ENCODE data around the gene PMVK. TPM values are rescaled to one million over a fixed set of nuclear protein-coding genes. Genes with fewer than 3 reads are reported as not detected.
"Not testable (repeated sequence)": the region's sequence is repeated elsewhere in the genome, so short reads cannot be mapped to it uniquely, and the experiment has no call there.

The PMVK gene
- polyA plus RNA-seq, 4 donors, result 44.8 to 120 (median 76.0) TPM

GRCh38 chr1:154908129-154908528 is 28.4 kb downstream of the PMVK start:
- H3K4me3 ChIP-seq (ENCODE audit: low read depth in 1 of 3, low read length in 3 of 3); H3K4me1 ChIP-seq (ENCODE audit: control insufficient read depth in 3 of 3, insufficient read depth in 2 of 3, low read depth in 1 of 3, low read length in 2 of 3); FAIRE-seq; H3K27me3 ChIP-seq (ENCODE audit: control insufficient read depth in 3 of 3, insufficient read depth in 3 of 3, low read length in 3 of 3); H3K36me3 ChIP-seq (ENCODE audit: control insufficient read depth in 3 of 3, insufficient read depth in 2 of 3, low read depth in 1 of 3, low read length in 3 of 3): not testable (repeated sequence)
- peak in 1 of 2 donors; percentile 68 for DNase-seq
- WGBS, 3 donors, result 19 to 59% (median 48%) methylated on average over 3 of the region's 3 CpGs
- peak overlapping the region in 1 of 3 donors; percentile 28 for H3K27ac ChIP-seq (ENCODE audit: low read depth in 1 of 3, low read length in 2 of 3)
- peaks cover 0 to 21% of the 10 kb centered on the region in 2 donors for H3K9me3 ChIP-seq (ENCODE audit: control insufficient read depth in 2 of 2, insufficient read depth in 1 of 2, low read depth in 1 of 2, low read length in 1 of 2)

- Histone ChIP-seq H3K36me3 (ENCODE audit: control insufficient read depth in 3 of 3, insufficient read depth in 2 of 3, low read depth in 1 of 3, low read length in 3 of 3) (no peaks in the 10 kb centered on the region), H3K27ac (ENCODE audit: low read depth in 1 of 3, low read length in 2 of 3) (no peak overlapping the region)
- peak; percentile 38 to 69 for DNase-seq
These were observed 29.9 kb downstream of the PMVK start for GRCh38 chr1:154906621-154907081.

GRCh38 chr1:154902938-154903566 is 33.5 kb downstream of the PMVK start:
- no peak overlapping the region for H3K27ac ChIP-seq (ENCODE audit: low read depth in 1 of 3, low read length in 2 of 3)
- WGBS, 3 donors, result 35 to 66% (median 41%) methylated on average over 3 of the region's 3 CpGs
- H3K9me3 ChIP-seq (ENCODE audit: control insufficient read depth in 2 of 2, insufficient read depth in 1 of 2, low read depth in 1 of 2, low read length in 1 of 2), result peaks cover 0 to 9% of the 10 kb centered on the region in 2 donors
- no peaks in the 10 kb centered on the region for H3K36me3 ChIP-seq (ENCODE audit: control insufficient read depth in 3 of 3, insufficient read depth in 2 of 3, low read depth in 1 of 3, low read length in 3 of 3)
- no peaks in the 10 kb centered on the region for H3K27me3 ChIP-seq (ENCODE audit: control insufficient read depth in 3 of 3, insufficient read depth in 3 of 3, low read length in 3 of 3)
- FAIRE-seq (no peak), DNase-seq (no peak)
- no peak overlapping the region for H3K4me3 ChIP-seq (ENCODE audit: low read depth in 1 of 3, low read length in 3 of 3)
- H3K4me1 ChIP-seq (ENCODE audit: control insufficient read depth in 3 of 3, insufficient read depth in 2 of 3, low read depth in 1 of 3, low read length in 2 of 3), result no peaks in the 10 kb centered on the region

More at GRCh38 chr1:154906621-154907081, 29.9 kb downstream of the PMVK start:
- H3K27me3 ChIP-seq (ENCODE audit: control insufficient read depth in 3 of 3, insufficient read depth in 3 of 3, low read length in 3 of 3), result no peaks in the 10 kb centered on the region
- 69 to 84% (median 69%) methylated on average over 7 of the region's 7 CpGs for WGBS, 3 donors
- no peak overlapping the region for H3K4me3 ChIP-seq (ENCODE audit: low read depth in 1 of 3, low read length in 3 of 3)
- peaks cover 0 to 21% of the 10 kb centered on the region in 2 donors for H3K9me3 ChIP-seq (ENCODE audit: control insufficient read depth in 2 of 2, insufficient read depth in 1 of 2, low read depth in 1 of 2, low read length in 1 of 2)
- no peaks in the 10 kb centered on the region for H3K4me1 ChIP-seq (ENCODE audit: control insufficient read depth in 3 of 3, insufficient read depth in 2 of 3, low read depth in 1 of 3, low read length in 2 of 3)
- no peak for FAIRE-seq

GRCh38 chr1:154901591-154901990 is 34.9 kb downstream of the PMVK start:
- no peak overlapping the region for H3K4me3 ChIP-seq (ENCODE audit: low read depth in 1 of 3, low read length in 3 of 3)
- WGBS, 3 donors, result 33 to 84% (median 84%) methylated on average over 1 of the region's 1 CpG
- FAIRE-seq, result no peak
- H3K36me3 ChIP-seq (ENCODE audit: control insufficient read depth in 3 of 3, insufficient read depth in 2 of 3, low read depth in 1 of 3, low read length in 3 of 3), result no peaks in the 10 kb centered on the region
- H3K27ac ChIP-seq (ENCODE audit: low read depth in 1 of 3, low read length in 2 of 3), result no peak overlapping the region
- DNase-seq, result no peak
- H3K9me3 ChIP-seq (ENCODE audit: control insufficient read depth in 2 of 2, insufficient read depth in 1 of 2, low read depth in 1 of 2, low read length in 1 of 2), result no peaks in the 10 kb centered on the region
- peaks cover 0 to 3% (median 0%) of the 10 kb centered on the region in 3 donors for H3K27me3 ChIP-seq (ENCODE audit: control insufficient read depth in 3 of 3, insufficient read depth in 3 of 3, low read length in 3 of 3)
- H3K4me1 ChIP-seq (ENCODE audit: control insufficient read depth in 3 of 3, insufficient read depth in 2 of 3, low read depth in 1 of 3, low read length in 2 of 3), result no peaks in the 10 kb centered on the region

GRCh38 chr1:154899041-154899440 is 37.5 kb downstream of the PMVK start:
- Histone ChIP-seq H3K4me1 (ENCODE audit: control insufficient read depth in 3 of 3, insufficient read depth in 2 of 3, low read depth in 1 of 3, low read length in 2 of 3) (no peaks in the 10 kb centered on the region), H3K36me3 (ENCODE audit: control insufficient read depth in 3 of 3, insufficient read depth in 2 of 3, low read depth in 1 of 3, low read length in 3 of 3) (no peaks in the 10 kb centered on the region), H3K27me3 (ENCODE audit: control insufficient read depth in 3 of 3, insufficient read depth in 3 of 3, low read length in 3 of 3) (peaks cover 0 to 3% (median 0%) of the 10 kb centered on the region in 3 donors), H3K4me3 (ENCODE audit: low read depth in 1 of 3, low read length in 3 of 3) (no peak overlapping the region), H3K27ac (ENCODE audit: low read depth in 1 of 3, low read length in 2 of 3) (no peak overlapping the region), H3K9me3 (ENCODE audit: control insufficient read depth in 2 of 2, insufficient read depth in 1 of 2, low read depth in 1 of 2, low read length in 1 of 2) (no peaks in the 10 kb centered on the region)
- no peak for FAIRE-seq
- WGBS, 3 donors, result 92 to 94% (median 92%) methylated on average over 6 of the region's 6 CpGs
- DNase-seq, result no peak

- Histone ChIP-seq H3K27me3 (ENCODE audit: control insufficient read depth in 3 of 3, insufficient read depth in 3 of 3, low read length in 3 of 3) (peaks cover 0 to 3% (median 0%) of the 10 kb centered on the region in 3 donors), H3K27ac (ENCODE audit: low read depth in 1 of 3, low read length in 2 of 3) (no peak overlapping the region), H3K4me1 (ENCODE audit: control insufficient read depth in 3 of 3, insufficient read depth in 2 of 3, low read depth in 1 of 3, low read length in 2 of 3) (no peaks in the 10 kb centered on the region), H3K36me3 (ENCODE audit: control insufficient read depth in 3 of 3, insufficient read depth in 2 of 3, low read depth in 1 of 3, low read length in 3 of 3) (no peaks in the 10 kb centered on the region), H3K4me3 (ENCODE audit: low read depth in 1 of 3, low read length in 3 of 3) (no peak overlapping the region), H3K9me3 (ENCODE audit: control insufficient read depth in 2 of 2, insufficient read depth in 1 of 2, low read depth in 1 of 2, low read length in 1 of 2) (no peaks in the 10 kb centered on the region)
- FAIRE-seq (no peak), DNase-seq (no peak)
- WGBS, 3 donors, result 73 to 77% (median 73%) methylated on average over 10 of the region's 10 CpGs
These were observed 39.7 kb downstream of the PMVK start for GRCh38 chr1:154896771-154897286.

GRCh38 chr1:154895798-154896197 is 40.7 kb downstream of the PMVK start:
- Histone ChIP-seq H3K36me3 (ENCODE audit: control insufficient read depth in 3 of 3, insufficient read depth in 2 of 3, low read depth in 1 of 3, low read length in 3 of 3) (no peaks in the 10 kb centered on the region), H3K9me3 (ENCODE audit: control insufficient read depth in 2 of 2, insufficient read depth in 1 of 2, low read depth in 1 of 2, low read length in 1 of 2) (no peaks in the 10 kb centered on the region), H3K27ac (ENCODE audit: low read depth in 1 of 3, low read length in 2 of 3) (no peak overlapping the region), H3K27me3 (ENCODE audit: control insufficient read depth in 3 of 3, insufficient read depth in 3 of 3, low read length in 3 of 3) (peaks cover 0 to 3% (median 0%) of the 10 kb centered on the region in 3 donors), H3K4me3 (ENCODE audit: low read depth in 1 of 3, low read length in 3 of 3) (no peak overlapping the region), H3K4me1 (ENCODE audit: control insufficient read depth in 3 of 3, insufficient read depth in 2 of 3, low read depth in 1 of 3, low read length in 2 of 3) (no peaks in the 10 kb centered on the region)
- DNase-seq (no peak), FAIRE-seq (no peak)
- 69 to 77% (median 75%) methylated on average over 7 of the region's 7 CpGs for WGBS, 3 donors

- Histone ChIP-seq H3K4me1 (ENCODE audit: control insufficient read depth in 3 of 3, insufficient read depth in 2 of 3, low read depth in 1 of 3, low read length in 2 of 3) (no peaks in the 10 kb centered on the region), H3K27ac (ENCODE audit: low read depth in 1 of 3, low read length in 2 of 3) (no peak overlapping the region), H3K36me3 (ENCODE audit: control insufficient read depth in 3 of 3, insufficient read depth in 2 of 3, low read depth in 1 of 3, low read length in 3 of 3) (no peaks in the 10 kb centered on the region), H3K27me3 (ENCODE audit: control insufficient read depth in 3 of 3, insufficient read depth in 3 of 3, low read length in 3 of 3) (peaks cover 0 to 10% (median 0%) of the 10 kb centered on the region in 3 donors), H3K4me3 (ENCODE audit: low read depth in 1 of 3, low read length in 3 of 3) (no peak overlapping the region), H3K9me3 (ENCODE audit: control insufficient read depth in 2 of 2, insufficient read depth in 1 of 2, low read depth in 1 of 2, low read length in 1 of 2) (no peaks in the 10 kb centered on the region)
- WGBS, 3 donors, result 68 to 76% (median 71%) methylated on average over 1 of the region's 1 CpG
- no peak for DNase-seq
- FAIRE-seq, result no peak
These were observed 45.1 kb downstream of the PMVK start for GRCh38 chr1:154891452-154891851.
